Lung (tissue), 12 donors: ENCODE measurements around the gene PSTK. TPM values are rescaled to one million over a fixed set of nuclear protein-coding genes. Genes with fewer than 3 reads are reported as not detected.

Source experiments
- ATAC-seq: fragments of 200-7000 bp; cut with Tn5 transposase; one replicate; pipeline ENCODE4 v1.9.1; 2020; ENCODE audit warnings: moderate number of reproducible peaks; ENCODE audit not compliant: insufficient read depth, low FRiP score
- DNase-seq, 3 donors: peaks; one replicate each; pipeline ENCODE4 v3.0.0-alpha.2; 2013 to 2017
- H3K27ac ChIP-seq, 2 donors: one replicate each; pipeline ENCODE4 v1.5.1; 2013; ENCODE audit warnings: mild to moderate bottlenecking in 2 of 2, moderate library complexity in 2 of 2, control low read depth in 1 of 2, inconsistent platforms in 1 of 2, low read depth in 1 of 2, low read length in 1 of 2
- H3K27me3 ChIP-seq, 3 donors: one replicate each; pipeline ENCODE4 v1.5.1; 2013; ENCODE audit warnings: low read length in 2 of 3; ENCODE audit not compliant: control insufficient read depth in 3 of 3, insufficient read depth in 3 of 3
- H3K36me3 ChIP-seq, 4 donors: one replicate each; pipeline ENCODE4 v1.5.1; 2013; ENCODE audit warnings: low read length in 4 of 4, mild to moderate bottlenecking in 1 of 4, moderate library complexity in 1 of 4; ENCODE audit not compliant: control insufficient read depth in 4 of 4, insufficient read depth in 4 of 4
- H3K4me1 ChIP-seq, 5 donors: one replicate each; pipeline ENCODE4 v1.5.1; 2013; ENCODE audit warnings: low read length in 5 of 5, mild to moderate bottlenecking in 2 of 5, moderate library complexity in 1 of 5; ENCODE audit not compliant: control insufficient read depth in 5 of 5, insufficient read depth in 5 of 5
- H3K4me3 ChIP-seq: one replicate; pipeline ENCODE4 v1.5.1; 2013; ENCODE audit warnings: mild to moderate bottlenecking, control low read depth, moderate library complexity
- H3K9ac ChIP-seq, 2 donors: one replicate each; pipeline ENCODE4 v1.5.1; 2013; ENCODE audit warnings: low read length in 2 of 2, control low read depth in 1 of 2; ENCODE audit not compliant: insufficient read depth in 1 of 2
- H3K9me3 ChIP-seq, 4 donors: one replicate each; pipeline ENCODE4 v1.5.1; 2013; ENCODE audit warnings: low read length in 3 of 4, mild to moderate bottlenecking in 1 of 4, moderate library complexity in 1 of 4; ENCODE audit not compliant: control insufficient read depth in 4 of 4, insufficient read depth in 3 of 4
- CTCF ChIP-seq: IDR thresholded peaks from 2 replicates; pipeline ENCODE4 v1.5.1; 2012; ENCODE audit warnings: mild to moderate bottlenecking; ENCODE audit errors: control extremely low read depth, extremely low read depth
- WGBS, 2 donors: extraction: QIAGEN DNeasy Blood & Tissue Kit; methylation state at CpG; one replicate each; pipeline ENCODE4 v1.1.7; 2013; 5-methylcytosine and 5-hydroxymethylcytosine counted together
- polyA plus RNA-seq, 2 donors: library from polyadenylated mRNA; stranded (reverse); fragments of 200-250 nt; gene quantifications; one replicate each; pipeline ENCODE4 v1.2.1, GENCODE V29; 2013
- total RNA-seq, 2 donors: library from RNA; depleted of rRNA in 1 of 2; stranded (reverse); fragments of >200 nt in 1 of 2; gene quantifications; one replicate each; pipeline ENCODE4 v1.2.1, GENCODE V29; 2014 to 2021
- donor health status: control.
- donor health status: control.
- donor health status: Bipolar disorder and iron deficiency.
- donor health status: healthy.
- donor health status: DM: yes; HTN: yes; CAD: no.

PSTK gene
- total and polyA plus RNA-seq, 4 donors, result 1.8 to 5.0 (median 3.3) TPM

GRCh38 chr10:122939856-122940543, 40.2 kb upstream of the PSTK start:
- TF ChIP-seq CTCF, result no peak
- Histone ChIP-seq H3K4me1 (no peaks in the 10 kb centered on the region), H3K27ac (no peak overlapping the region), H3K36me3 (peaks cover 2 to 33% (median 21%) of the 10 kb centered on the region in 4 donors), H3K9ac (no peak overlapping the region), H3K27me3 (no peaks in the 10 kb centered on the region), H3K9me3 (no peaks in the 10 kb centered on the region), H3K4me3 (no peak overlapping the region)
- DNase-seq (peak in 2 of 3 donors; percentile 29 to 37), ATAC-seq (no peak)
- 83 to 91% methylated on average over 1 of the region's 1 CpG for WGBS, 2 donors

DNA sequence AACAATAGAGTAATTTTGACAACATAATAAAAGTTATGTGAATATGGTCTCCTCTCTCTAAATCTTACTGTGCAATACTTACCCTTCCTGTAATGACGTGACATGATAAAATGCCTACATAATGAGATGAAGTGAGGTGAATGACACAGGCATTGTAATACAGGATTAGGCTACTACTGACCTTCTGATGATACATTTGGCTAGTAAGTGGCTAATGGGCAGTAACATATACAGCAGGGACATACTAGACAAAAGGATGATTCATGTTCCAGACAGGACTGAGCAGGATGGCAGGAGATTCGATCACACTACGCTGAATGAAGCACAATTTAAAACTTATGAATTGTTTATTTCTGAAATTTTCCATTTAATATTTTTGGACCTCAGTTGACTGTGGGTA, 30.9 kb upstream of the PSTK start:
- Histone ChIP-seq H3K4me3 (no peak overlapping the region), H3K9ac (no peak overlapping the region), H3K27ac (no peak overlapping the region), H3K9me3 (no peaks in the 10 kb centered on the region), H3K36me3 (peaks cover 3 to 30% (median 11%) of the 10 kb centered on the region in 4 donors), H3K4me1 (peaks cover 0 to 4% (median under 1%) of the 10 kb centered on the region in 5 donors), H3K27me3 (peaks cover 0 to under 1% (median 0%) of the 10 kb centered on the region in 3 donors)
- DNase-seq, result no peak
- 93 to 95% methylated on average over 3 of the region's 3 CpGs for WGBS, 2 donors
- TF ChIP-seq CTCF, result no peak
- ATAC-seq, result no peak

GRCh38 chr10:122953902-122954730, 26.1 kb upstream of the PSTK start, which contains the start of gene C10orf88:
C10orf88 (minus strand) TSS chr10:122954227; CDS start chr10:122954178, 49 bp downstream.
- peak within 1 kb of the TSS in 1 of 2 donors; percentile 65 for H3K9ac ChIP-seq
- TF ChIP-seq CTCF, result no peak
- 6% methylated on average over 74 to 77 of the region's 77 CpGs for WGBS, 2 donors
- H3K36me3 ChIP-seq, result peaks cover 0 to 11% (median 0%) of the 10 kb centered on the region in 4 donors
- DNase-seq, result peak; percentile 99
- no peaks in the 10 kb centered on the region for H3K9me3 ChIP-seq
- peak within 1 kb of the TSS; percentile 92 for H3K4me3 ChIP-seq
- peak within 1 kb of the TSS; percentile 78 to 84 for H3K27ac ChIP-seq
- H3K4me1 ChIP-seq, result peaks cover 0 to 7% (median 4%) of the 10 kb centered on the region in 5 donors
- peak; percentile 97 for ATAC-seq
- H3K27me3 ChIP-seq, result peaks cover 0 to 2% (median 0%) of the 10 kb centered on the region in 3 donors
